Stimulated activated CD4-positive, alpha-beta T cell treated with anti-CD3 and anti-CD28 coated beads, Interleukin-4, amount 100 ng/mL, for 48 hours (primary cell): ENCODE results near the gene KCTD16.

Experiments used
- DNase-seq, 2 donors: peaks; one replicate each; pipeline ENCODE4 v3.0.0-alpha.2; 2020; ENCODE audit warnings: low read depth in 2 of 2

Gene KCTD16

DNA sequence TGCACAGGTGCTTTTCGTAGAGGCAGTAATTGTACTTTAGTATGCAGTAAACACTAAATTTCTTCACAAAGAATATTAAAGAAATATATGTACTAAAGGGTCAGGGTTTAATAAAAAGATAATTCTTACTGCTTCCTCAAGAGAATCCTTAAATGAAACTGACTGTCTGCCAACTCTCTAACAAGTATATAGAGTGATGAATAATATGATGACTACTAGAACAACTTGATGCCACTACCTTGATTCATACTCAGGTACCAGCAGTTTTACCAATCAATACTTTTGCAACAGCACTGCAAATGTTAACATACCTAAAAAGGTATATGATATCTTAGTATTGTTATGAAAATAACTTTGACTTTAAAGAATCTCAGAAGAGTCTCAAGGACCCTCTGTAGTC is 4.0 kb upstream of the KCTD16 start:
- DNase-seq = no peak

DNA sequence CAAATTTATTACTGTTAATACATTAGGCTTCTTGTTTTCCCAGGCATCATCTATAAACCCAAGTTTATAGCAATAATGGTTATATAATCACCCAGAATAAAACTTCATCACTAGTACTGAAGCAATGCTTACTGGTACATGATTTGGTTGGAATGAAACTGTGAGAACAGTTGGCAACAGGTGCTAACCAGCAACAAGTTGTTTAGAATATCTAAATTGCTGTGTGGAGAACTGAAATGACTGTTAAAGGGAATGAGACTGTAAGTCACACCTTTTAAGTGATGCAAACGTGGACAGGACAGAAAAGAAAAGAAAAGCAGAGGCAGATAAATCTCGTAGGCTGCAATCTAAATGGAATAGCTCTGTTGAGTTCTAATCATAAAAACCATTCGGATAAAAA is 2.7 kb upstream of the KCTD16 start:
- DNase-seq = no peak

DNA sequence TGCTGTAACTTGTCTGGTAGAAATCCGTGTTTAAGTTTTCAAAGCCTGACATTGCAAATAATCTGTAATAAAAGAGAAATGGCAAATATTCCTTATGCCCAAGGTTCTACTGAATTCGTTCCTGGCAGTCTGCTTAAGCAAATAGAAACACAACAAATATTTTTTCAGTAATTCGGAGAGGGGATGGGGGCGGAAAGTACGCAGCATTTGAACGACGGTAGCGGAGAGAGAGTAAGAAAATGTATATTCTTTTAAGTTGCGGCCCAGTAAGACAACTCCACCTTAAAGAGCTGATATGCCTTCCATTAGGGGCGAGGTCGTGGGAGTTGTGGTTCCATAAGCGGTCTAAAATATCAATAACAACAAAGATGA is 783 bp upstream of the KCTD16 start:
- DNase-seq = no peak

DNA sequence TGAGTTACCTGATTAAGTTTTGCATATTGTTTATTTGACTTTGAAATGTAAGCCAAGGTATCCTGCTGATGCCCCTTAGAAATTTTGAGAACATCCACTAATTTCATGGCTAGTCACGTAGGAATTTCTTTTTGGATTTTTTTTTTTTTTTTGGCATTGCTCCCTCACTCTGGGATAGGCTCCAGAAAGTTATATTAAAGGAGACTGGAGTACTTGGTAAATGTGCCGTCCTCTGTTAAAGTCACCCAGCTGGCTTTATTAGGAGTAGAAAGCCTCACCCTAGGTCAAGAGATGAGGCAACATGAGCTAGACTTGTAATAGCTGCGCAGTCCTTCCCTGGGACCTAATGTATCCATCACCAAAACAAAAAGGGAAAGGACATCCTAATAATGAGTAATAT is 3.1 kb downstream of the KCTD16 start:
- DNase-seq = no peak

DNA sequence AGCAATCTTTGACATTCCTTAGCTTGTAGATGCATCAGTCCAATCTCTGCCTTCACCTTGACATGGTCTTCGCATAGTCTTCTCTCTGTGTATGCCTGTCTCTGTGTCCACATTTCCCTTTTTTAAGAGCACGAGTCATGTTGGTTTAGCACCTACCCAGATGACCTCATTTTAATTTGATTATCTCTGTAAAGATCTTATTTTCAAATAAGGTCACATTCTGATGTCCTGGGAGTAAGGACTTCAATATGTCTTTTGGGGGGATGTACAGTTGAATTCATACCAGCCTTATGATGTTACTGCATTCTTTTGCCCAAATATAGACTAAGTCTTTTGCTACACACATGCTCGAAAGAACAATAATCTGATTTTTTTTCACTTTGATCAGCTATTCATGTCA is 6.9 kb downstream of the KCTD16 start:
- DNase-seq = no peak

DNA sequence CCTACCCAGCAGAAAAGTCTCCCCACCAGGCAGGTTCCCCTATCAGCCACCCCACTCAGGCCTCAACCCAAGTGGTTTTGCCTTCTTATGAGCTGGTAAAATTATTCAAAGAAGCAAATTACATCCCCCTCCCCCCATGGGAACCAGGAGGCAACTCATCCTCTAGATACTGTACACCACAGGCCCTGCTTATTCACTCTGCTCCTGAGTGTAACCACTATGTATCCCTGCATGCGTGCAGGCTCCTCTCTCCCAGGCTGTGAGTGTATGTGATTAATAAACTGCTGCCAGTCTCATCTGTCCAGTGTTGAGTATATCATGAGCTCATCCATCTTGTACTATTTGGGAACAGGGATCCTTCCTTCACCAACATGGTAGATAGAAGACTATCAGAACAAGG is 8.6 kb downstream of the KCTD16 start:
- DNase-seq = no peak

DNA sequence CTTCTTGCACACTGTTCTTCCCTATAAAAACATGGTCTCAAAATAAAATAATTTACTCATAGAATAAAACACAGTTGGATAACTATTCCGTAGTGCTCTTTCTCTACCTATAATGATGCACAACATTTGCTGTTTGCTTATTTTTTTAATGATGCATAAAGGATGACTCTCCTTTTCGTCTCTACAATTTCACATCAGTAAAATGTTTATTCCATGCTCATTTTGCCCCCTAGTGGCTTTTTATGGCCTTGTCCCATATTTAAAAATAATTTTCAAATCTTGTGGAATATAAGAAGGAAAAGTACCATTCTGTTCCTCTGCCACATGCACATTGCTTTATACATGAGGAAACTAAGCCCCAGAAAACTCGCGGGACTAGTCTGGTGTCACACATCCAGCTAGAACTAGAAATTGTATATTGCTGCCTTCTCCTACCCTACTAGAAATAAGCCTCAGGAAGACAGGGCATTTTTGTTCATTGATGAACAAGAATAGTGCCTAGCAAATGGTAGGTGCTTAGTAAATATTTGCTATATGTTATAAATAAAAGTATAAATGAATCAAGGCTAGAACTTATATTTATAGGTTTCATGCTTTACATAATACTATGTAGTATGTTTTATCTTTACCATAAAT is 12.7 kb downstream of the KCTD16 start:
- DNase-seq = no peak

DNA sequence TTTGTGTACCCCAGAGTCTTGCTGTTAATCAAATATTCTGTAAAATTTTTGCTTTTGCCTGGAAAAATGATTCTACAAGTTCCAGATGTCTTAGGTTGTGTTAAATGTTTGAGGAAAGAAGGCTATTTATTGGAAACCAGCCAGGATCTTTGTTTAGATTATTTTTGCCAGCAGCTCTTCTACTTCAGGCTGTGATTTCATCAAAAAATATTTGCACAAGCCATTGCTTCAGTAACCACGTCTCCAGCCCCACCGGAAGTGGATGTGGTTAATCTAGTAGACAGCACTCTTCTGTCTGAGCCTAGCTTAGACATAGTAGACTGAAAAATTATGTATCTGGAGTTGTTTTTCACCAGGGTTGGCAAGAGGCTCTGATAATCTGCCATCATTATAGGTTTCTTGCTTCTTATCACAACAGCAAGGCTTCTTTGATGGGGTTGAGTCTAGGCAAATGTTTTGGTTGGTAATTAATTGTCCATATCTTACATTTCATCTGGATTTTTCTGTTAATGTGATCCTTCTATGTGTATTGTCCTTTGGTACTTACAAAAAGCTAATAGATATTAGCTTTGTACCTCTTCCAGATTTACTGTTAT is 17.1 kb downstream of the KCTD16 start:
- peak; percentile 35 to 45 for DNase-seq

DNA sequence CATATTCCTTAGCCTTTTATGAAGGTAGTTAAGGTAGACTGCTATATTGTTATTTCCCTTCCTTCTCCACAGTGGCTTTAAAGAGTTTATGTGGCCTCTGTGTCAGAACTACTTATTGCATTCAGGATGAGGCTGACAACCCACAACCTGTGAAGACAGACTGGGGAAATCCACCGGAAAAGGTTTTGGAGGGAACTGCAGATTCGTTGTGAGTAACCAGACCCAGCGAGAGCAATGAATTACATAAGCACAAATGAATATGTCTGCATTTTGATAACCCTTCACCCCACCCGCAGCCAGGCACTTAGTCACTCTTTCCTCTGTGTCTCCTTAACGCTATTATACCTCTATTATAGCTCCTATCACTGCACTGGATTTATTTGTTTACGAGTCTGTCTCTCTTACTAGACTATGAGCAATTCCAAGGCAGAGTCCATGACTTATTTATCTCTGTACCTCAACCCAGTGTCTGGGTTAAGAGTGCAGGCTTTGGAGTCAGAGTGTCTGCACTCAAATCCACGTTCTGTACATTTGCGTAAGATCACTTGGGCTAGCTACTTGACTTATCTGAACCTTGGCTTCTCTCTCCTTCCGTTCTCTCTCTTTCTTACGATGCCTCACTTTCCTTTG is 19.2 kb downstream of the KCTD16 start:
- peak; percentile 34 to 66 for DNase-seq

DNA sequence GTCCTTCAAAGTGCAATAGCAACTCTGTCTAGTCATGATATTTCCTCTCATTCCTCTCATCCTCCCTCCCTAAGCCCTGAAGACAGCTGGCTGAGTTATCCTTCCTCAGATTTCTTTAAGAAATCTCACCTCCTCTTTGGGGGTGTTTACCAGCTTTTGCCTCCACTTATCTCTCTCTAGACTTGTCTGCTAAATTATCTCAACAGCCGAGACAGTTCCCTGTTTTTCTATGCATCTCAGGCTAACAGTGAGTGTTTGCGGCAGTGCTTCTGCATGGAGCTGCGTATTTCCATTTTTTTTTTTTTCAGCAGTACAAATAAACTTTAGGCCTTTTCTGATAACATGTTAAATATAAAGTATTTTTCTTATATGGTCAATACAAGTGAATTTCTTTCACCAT is 20.9 kb downstream of the KCTD16 start:
- DNase-seq = no peak

DNA sequence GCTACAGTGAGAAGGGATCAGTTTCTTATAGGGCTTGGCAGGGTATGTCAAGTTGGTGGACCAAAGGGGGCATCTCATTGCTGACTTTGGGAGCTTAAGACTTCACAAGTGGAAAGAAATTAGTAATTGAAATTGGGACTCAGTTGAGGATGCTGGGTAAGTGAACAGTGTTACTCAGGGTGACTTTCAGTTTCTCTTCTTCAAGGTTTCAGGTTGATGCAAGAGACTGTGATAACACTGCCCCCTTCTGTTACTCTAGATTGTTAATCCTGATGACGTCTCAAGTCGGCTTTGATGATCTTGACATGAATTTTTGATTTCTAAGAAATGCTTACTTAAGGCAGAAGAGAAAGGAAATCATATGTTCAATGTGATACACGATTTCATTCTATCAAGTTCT is 21.3 kb downstream of the KCTD16 start:
- DNase-seq = no peak

DNA sequence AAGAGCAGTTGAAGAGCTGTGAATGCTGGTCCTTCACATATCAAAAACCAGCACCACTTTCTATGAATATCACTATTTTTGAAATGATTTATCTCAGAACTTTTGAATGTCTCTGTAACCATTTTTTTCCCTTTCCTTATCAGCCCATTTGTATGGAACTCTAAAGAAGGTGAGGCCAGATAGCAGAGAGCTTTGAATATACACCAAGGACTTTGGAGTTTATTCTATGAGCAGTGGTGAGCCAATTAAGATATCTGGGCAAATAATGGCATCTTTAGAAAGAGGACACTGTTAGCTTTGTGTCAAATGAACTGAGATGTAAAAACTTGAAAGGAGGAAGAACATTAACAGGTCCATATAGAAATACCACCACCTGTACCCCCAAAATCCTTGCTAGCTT is 22.0 kb downstream of the KCTD16 start:
- DNase-seq = no peak

DNA sequence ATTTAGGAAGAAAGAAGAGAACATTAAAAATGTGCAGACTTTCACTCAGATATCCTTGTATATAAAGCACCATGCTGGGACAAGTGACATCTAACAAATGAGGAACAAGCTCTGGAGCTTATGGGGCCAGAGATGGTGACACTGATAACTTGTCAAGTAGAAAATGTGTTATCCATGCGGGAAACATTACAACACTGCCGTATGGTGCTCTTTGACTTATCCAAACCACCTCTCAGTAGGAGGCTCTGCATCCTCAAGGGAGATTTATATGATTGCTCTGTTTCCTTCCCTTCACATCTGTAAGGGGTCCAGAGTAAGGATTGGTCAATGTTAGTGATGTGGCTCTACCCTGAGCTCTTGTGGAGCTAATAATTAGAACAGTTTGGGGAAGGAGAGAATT is 23.5 kb downstream of the KCTD16 start:
- DNase-seq = no peak

DNA sequence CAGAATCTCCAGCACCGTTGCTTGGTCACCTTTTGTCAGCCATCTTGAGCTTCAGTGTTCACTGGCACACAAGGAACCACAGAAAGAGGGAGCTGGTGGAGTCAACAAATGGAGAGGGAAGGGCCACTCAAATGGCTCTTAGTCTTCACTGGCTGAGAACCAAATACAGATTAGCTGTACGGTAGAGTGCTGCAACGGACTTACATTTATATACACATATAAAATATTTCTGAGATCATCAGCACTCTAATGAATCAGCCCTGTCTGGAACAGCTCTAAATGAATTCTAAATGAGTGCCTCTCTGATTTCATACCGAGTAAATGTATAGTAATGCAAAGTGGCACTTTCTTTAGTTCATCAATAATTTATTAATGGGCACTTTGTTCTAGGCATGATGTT is 24.8 kb downstream of the KCTD16 start:
- DNase-seq = no peak

DNA sequence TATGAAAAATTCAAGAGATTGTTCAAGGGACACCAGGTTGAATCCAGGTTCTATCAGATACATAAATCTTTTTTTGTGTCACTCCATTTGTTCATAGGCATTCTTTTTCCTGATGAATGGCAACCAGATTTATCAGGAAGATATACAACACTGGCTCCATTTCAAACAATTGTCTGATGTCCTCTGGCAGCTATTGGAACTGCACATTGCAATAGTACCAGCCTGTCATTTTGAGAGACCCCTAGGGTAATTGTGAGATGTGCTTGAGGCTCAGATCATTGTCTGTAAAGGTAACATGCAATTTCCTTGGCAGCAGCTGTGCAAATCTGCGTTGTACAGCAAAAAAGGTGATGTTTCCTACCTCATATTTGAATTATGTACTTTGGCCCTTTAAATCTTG is 25.9 kb downstream of the KCTD16 start:
- no peak for DNase-seq

DNA sequence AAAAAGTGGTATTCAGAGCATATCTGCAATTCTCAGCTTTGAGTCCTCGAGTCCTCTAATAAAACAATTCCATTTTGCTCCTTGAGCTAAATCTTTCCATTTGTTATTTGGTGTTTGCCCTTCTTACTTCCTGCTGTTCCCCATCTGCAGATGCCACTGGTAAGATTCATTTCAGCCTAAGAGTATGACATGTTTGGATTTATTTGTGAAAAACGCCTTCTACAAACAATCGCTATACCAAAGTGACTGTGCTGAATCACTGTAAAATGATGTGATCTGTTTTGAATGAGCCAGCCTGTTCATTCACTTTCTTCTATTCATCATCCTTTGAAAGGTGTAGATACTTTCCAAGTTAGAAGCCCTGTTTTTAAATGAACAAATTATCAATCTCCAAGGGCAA is 27.7 kb downstream of the KCTD16 start:
- no peak for DNase-seq

DNA sequence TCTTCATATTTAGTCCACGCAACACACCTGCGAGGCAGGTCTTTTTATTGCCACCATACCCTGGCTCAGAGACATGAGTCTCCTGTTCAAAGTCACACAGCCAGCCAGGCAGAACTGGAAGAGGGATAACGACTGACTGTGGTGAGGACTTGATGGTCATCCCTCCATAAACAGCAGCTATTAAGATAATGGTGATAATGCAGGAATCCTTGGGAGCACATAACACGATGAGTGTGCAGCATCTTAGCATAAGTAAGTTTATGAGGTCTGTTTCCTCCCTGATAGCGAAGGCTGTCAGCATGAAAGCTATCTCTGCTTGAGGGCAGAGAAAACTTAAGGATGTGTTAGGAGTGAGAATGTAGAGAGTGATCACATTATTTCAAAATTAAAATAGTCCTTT is 30.9 kb downstream of the KCTD16 start:
- DNase-seq = no peak

DNA sequence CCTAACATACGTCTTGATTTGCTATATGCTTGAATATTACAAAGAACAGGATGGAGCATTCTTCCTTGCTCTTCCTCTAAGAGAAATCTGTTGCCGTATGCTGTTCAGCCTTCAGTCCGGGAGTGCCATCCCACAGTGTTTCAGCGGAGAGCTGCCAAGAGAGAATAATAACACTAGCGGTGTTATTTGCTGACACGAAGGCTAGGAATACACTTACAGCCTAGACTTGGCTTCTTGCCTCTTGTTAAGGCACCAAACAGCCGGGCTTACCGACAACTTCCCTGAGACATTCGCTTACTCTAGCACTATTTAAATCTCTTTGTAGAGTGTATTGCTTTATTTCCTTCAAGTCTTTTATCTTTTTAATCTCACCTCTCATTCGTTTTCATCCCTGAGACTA is 31.4 kb downstream of the KCTD16 start:
- no peak for DNase-seq

DNA sequence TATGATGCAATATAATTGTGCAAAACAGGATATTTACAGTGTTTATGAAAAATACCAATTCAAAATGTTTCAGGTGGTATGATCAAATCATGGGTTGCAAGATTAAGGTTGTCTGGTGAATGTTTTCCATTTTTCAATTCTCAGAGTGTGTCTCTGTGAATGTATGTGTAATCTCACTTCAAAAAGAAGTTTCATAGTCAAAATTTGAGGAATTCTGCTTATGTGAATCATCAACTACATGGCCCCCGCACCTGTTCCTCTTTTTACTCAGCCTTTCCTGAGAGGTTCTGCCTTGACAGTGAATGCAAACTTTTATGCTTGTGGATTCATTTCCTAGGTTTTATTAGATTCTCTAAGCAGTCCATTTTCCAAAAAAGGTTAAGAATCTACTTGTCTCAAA is 32.1 kb downstream of the KCTD16 start:
- DNase-seq = no peak

DNA sequence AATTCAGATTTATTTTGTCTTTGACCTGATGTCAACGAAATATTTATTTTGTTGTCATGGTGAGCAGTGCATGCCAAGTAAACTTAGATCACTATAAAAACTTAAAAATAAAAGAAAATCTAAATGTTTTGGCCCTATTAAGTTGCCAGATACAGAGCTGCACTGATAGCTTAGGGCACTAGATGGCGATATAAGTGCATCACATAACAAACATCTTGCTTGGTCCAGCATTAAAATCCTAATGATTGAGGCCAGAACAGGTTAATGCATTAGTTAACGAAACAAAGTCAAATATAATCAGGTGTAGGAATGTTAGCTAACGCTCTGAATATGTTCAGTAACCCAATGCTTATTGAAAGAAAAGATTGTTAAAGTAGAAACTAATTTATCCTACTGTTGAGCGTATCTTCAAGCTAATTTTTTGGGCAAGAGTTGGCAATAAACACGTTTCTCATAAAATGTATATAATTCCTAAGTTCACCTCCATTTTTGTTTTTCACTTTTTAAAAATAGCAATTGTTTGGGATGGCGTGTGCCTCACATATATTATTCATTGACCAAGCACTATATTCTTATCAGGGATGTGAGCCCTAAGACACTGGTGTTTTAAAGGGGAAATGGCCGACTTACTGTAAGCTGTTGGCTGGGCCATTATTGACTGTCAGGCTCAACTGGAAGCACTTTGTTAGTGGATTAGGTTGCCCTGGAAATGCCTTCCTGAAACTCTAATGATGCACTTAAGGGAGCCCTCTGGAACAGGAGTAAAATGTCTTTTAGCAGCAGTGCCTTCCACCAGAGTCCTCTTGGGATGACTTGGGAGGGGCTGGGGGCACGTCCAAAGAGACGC is 33.3 kb downstream of the KCTD16 start:
- no peak for DNase-seq

DNA sequence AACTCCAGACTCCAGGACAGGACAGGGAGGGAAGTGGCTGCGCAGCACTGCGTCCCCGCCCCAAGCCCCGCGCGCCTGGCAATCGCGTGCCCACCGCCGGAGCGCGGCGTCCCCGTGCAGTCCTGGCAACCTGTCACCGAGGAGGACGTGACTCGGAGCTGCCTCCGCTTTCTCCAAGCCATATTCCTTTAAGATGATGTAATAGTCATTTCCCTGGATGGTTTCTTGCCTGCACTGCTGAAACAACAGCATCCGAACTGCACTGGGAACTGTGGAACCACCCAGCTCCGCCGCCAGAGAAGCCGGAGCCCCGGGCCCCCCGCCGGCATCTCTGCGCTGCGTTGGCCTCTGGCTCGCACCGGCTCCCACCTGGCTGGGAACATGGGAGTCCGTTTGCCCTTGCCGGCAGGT is 34.5 kb downstream of the KCTD16 start:
- DNase-seq = no peak

DNA sequence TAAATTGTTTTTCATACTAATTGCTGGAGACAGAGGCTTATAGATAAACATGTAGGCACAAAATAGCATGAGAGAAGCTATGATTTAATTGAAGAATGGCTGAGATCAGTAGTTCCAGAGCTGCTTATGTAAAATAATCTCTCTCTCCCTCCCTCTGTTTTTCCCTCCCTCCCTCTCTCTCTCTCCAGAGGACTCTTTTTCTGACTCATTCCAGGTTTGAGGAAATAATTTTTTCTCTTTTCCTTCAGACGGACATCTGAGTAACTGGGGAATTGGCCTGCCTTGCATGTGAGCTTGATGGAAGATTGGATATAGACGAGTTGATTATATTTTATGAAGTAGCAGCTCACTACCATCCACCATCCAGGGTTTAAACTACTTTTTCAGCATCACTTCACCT is 35.5 kb downstream of the KCTD16 start:
- no peak for DNase-seq
